Sciatic nerve (tissue), 2 donors: ENCODE results near the gene USP20. TPM values are rescaled to one million over a fixed set of nuclear protein-coding genes. Genes with fewer than 3 reads are reported as not detected.

Experiments used
- ATAC-seq: fragments of 200-7000 bp; cut with Tn5 transposase; one replicate; pipeline ENCODE4 v1.9.1; 2020; ENCODE audit warnings: mild to moderate bottlenecking, moderate library complexity
- DNase-seq: peaks from one replicate; pipeline ENCODE4 v3.0.0-alpha.2; 2020; ENCODE audit warnings: low spot score
- intact Hi-C: fragments of 100-400 bp; cut with DNase I; formaldehyde crosslinking; loops from one replicate; pipeline ENCODE4 v1.14.2; 2022
- microRNA-seq: library from miRNA; unstranded; fragments of <30 nt; microRNA quantifications from one replicate; pipeline ENCODE4 v1.2.0, GENCODE V29; 2020
- total RNA-seq: library from RNA; stranded (reverse); fragmentation: NEBNext Ultra II Directional; extraction: Animal tissue kit (Norgen Biotek cat#: 25700); gene quantifications from one replicate; pipeline ENCODE4 v1.2.1, GENCODE V29; 2021
- donor health status: DM: no; HTN: no; CAD: no.
- donor health status: DM: no; HTN: no; CAD: no.

The USP20 gene
- total RNA-seq, 1 donor from 2014 or later = 28.7 TPM

DNA sequence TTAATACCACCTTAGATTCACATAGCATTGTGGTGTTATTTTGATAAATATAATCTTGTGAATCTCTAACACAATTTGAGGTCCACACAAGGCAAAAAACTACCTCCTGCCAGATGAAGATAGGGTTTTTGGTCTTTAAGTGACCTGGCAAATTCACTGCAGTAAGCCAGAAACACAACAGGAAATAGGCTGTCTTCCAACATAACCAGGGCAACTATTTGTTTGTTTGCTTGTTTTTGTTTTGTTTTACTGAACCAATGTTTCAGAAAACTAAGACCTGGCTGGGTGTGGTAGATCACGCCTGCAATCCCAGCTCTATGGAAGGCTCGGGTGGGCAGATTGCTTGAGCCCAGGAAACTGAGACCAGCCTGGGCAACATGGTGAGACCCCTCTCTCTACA is 95.5 kb downstream of the USP20 start:
- DNase-seq = no peak
- intact Hi-C loops = no loop called here
- no peak for ATAC-seq

Small RNA genes within 50 kb of the gene (microRNA-seq; reads per million reads assigned to microRNA genes)
- not detected for gene MIR6855

Other genes starting within 250 kb of the USP20 start
- 2.2 TPM for gene C9orf50, start 214.4 kb upstream of the USP20 start, total RNA-seq
- 28.0 TPM for gene NTMT1, start 209.3 kb upstream of the USP20 start, total RNA-seq
- 18.6 TPM for gene ASB6, start 193.3 kb upstream of the USP20 start, total RNA-seq
- gene PRRX2, start 169.8 kb upstream of the USP20 start, total RNA-seq = 13.2 TPM
- gene PTGES, start 82.4 kb upstream of the USP20 start, total RNA-seq = 23.3 TPM
- 15.7 TPM for gene TOR1B, start 32.3 kb upstream of the USP20 start, total RNA-seq
- 24.6 TPM for gene TOR1A, start 11.3 kb upstream of the USP20 start, total RNA-seq
- 38.6 TPM for gene C9orf78, start 183 bp upstream of the USP20 start, total RNA-seq
- 132 TPM for gene FNBP1, start 207.7 kb downstream of the USP20 start, total RNA-seq
- gene GPR107, start 218.4 kb downstream of the USP20 start, total RNA-seq = 42.4 TPM